Measurements from ENCODE around the gene KATNB1.

- TF ChIP-seq CTCF (IDR thresholded peaks at IDR 0.05; ENCODE audit: low read length) (no peak), EZH2phosphoT487 (IDR thresholded peaks at IDR 0.05; ENCODE audit: low read length) (no peak), EZH2 (optimal IDR thresholded peaks at IDR 0.05; ENCODE audit: low read depth, low read length) (no peak)
Observed at GRCh38 chr16:57701759-57702371, 33.7 kb upstream of the KATNB1 start.

All from MM.1S (cell line).